ENCODE measurements around the gene CLIP1. TPM values are rescaled to one million over a fixed set of nuclear protein-coding genes. Genes with fewer than 3 reads are reported as not detected.

The CLIP1 gene
- 58.1 and 67.9 TPM in 2 replicates for total RNA-seq

GRCh38 chr12:122421821-122422729, at the start of gene CLIP1:
Gene CLIP1, minus strand, starts transcription at chr12:122422669. Its CDS starts 42,217 bp downstream, at chr12:122380452.

GRCh38 chr12:122266230-122266901, 156.1 kb downstream of the CLIP1 start, which contains the start of gene VPS33A:
Gene VPS33A, minus strand, starts transcription at chr12:122266494. Its CDS starts 86 bp downstream, at chr12:122266408.

GRCh38 chr12:122225683-122226365, 196.6 kb downstream of the CLIP1 start, which contains the start of gene DIABLO:
Gene DIABLO, minus strand, starts transcription at chr12:122226052. Its CDS starts 38 bp downstream, at chr12:122226014.

Other genes starting within 250 kb of the CLIP1 start
- not detected in 2 replicates for gene IL31, start 248.4 kb downstream of the CLIP1 start, total RNA-seq
- gene LRRC43, start 239.5 kb downstream of the CLIP1 start, total RNA-seq = 2.4 and 3.3 TPM in 2 replicates
- under 0.01 TPM in 1 of 2 replicates, not detected in the other for gene B3GNT4, start 219.0 kb downstream of the CLIP1 start, total RNA-seq
- gene DIABLO, start 196.6 kb downstream of the CLIP1 start, total RNA-seq = 60.9 and 73.8 TPM in 2 replicates
- gene VPS33A, start 156.2 kb downstream of the CLIP1 start, total RNA-seq = 15.0 and 21.5 TPM in 2 replicates
- 17.3 and 19.3 TPM in 2 replicates for gene ZCCHC8, start 78.3 kb upstream of the CLIP1 start, total RNA-seq
- 36.9 and 48.1 TPM in 2 replicates for gene RSRC2, start 104.3 kb upstream of the CLIP1 start, total RNA-seq
- 22.2 and 36.0 TPM in 2 replicates for gene KNTC1, start 104.6 kb upstream of the CLIP1 start, total RNA-seq